Liver (tissue), 3 donors: ENCODE measurements around the gene TSPEAR.
"Not testable (repeated sequence)": the region's sequence is repeated elsewhere in the genome, so short reads cannot be mapped to it uniquely, and the experiment has no call there.

ENCODE experiments used
- CTCF ChIP-seq: fragments of 150-350 bp; IDR thresholded peaks from 2 replicates; pipeline ENCODE4 v1.5.1; 2017; ENCODE audit warnings: improper control_type of control experiment, low read depth, low read length; ENCODE audit not compliant: missing input control
- EGR1 ChIP-seq, 2 donors: IDR thresholded peaks; 2 replicates each; pipeline ENCODE4 v1.6.1; 2016 to 2018; ENCODE audit warnings: antibody characterized with exemption in 2 of 2, low read depth in 2 of 2
- FOXA1 ChIP-seq: IDR thresholded peaks from 2 replicates; pipeline ENCODE4 v1.6.1; 2016; ENCODE audit warnings: antibody characterized with exemption
- HNF4A ChIP-seq, 2 donors: conservative IDR thresholded peaks; 2 replicates each; pipeline ENCODE4 v1.6.1; 2016; ENCODE audit warnings: antibody characterized with exemption in 2 of 2, mild to moderate bottlenecking in 2 of 2
- NR2F2 ChIP-seq: IDR thresholded peaks from 2 replicates; pipeline ENCODE4 v1.6.1; 2016; ENCODE audit warnings: antibody characterized with exemption
- RAD21 ChIP-seq, 2 donors: IDR thresholded peaks; 2 replicates each; pipeline ENCODE4 v1.6.1; 2016; ENCODE audit warnings: antibody characterized with exemption in 2 of 2, mild to moderate bottlenecking in 2 of 2
- REST ChIP-seq: IDR thresholded peaks from 2 replicates; pipeline ENCODE4 v1.6.1; 2016; ENCODE audit warnings: antibody characterized with exemption, mild to moderate bottlenecking
- SP1 ChIP-seq: IDR thresholded peaks from 2 replicates; pipeline ENCODE4 v1.6.1; 2018; ENCODE audit warnings: antibody characterized with exemption, mild to moderate bottlenecking
- TAF1 ChIP-seq: conservative IDR thresholded peaks from 2 replicates; pipeline ENCODE4 v1.6.1; 2016; ENCODE audit warnings: antibody characterized with exemption, mild to moderate bottlenecking
- YY1 ChIP-seq: IDR thresholded peaks from 2 replicates; pipeline ENCODE4 v1.6.1; 2016; ENCODE audit warnings: antibody characterized with exemption, mild to moderate bottlenecking
- ZBTB33 ChIP-seq: IDR thresholded peaks from 2 replicates; pipeline ENCODE4 v1.6.1; 2016; ENCODE audit warnings: antibody characterized with exemption
- donor health status: healthy.
- donor health status: healthy.

- TF ChIP-seq CTCF; FOXA1; YY1; NR2F2; EGR1 (IDR thresholded peaks at IDR 0.05; ENCODE audit: low read depth in 2 of 2); TAF1; ZBTB33; RAD21 (IDR thresholded peaks at IDR 0.05); SP1; REST; HNF4A (conservative IDR thresholded peaks at IDR 0.05): not testable (repeated sequence)
These were observed 161.1 kb downstream of the TSPEAR start for GRCh38 chr21:44550285-44550684.
